Measurements from ENCODE around the gene ABCC12. TPM values are rescaled to one million over a fixed set of nuclear protein-coding genes. Genes with fewer than 3 reads are reported as not detected.

Gene ABCC12
- total and polyA plus RNA-seq, 4 donors, result 0.11 to 0.40 (median 0.30) TPM

DNA sequence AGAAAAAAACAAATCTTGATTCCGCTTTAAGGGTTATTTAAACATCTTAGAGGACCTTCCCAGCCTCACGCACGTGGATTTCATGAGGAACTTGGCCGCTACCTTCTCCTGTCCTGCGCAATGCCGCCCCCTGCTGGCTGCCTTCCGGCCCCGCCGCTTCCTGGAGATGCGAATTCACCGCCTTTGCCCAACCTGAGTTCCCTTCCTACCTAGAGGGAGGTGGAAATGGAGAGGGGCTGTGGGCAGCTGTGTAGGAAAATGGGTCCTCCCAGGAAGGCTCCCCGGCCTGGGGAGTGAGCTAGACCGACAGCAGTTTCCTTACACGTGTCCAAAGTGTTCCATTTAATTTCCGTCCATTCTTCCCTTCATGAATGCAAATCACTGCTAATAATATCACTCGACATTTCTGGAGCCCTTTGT lies 1.0 kb upstream of the ABCC12 start:
- H3K27ac ChIP-seq (ENCODE audit: low read depth, low read length), result no peak overlapping the region
- H3K36me3 ChIP-seq (ENCODE audit: control insufficient read depth, insufficient read depth, low read length), result no peaks in the 10 kb centered on the region
- H3K4me3 ChIP-seq (ENCODE audit: low read depth, low read length), result no peak overlapping the region
- peak in 5 of 6 donors; percentile 58 to 95 (median 77) for DNase-seq (ENCODE audit: low read depth in 4 of 6, low spot score in 6 of 6)
- H3K27me3 ChIP-seq (ENCODE audit: control insufficient read depth, insufficient read depth, low read length), result peaks cover 3% of the 10 kb centered on the region
- 7% methylated on average over 9 of the region's 16 CpGs for WGBS (ENCODE audit: insufficient coverage)
- no peaks in the 10 kb centered on the region for H3K9me3 ChIP-seq (ENCODE audit: control insufficient read depth, insufficient read depth, low read length)
- H3K4me1 ChIP-seq (ENCODE audit: control insufficient read depth, insufficient read depth, low read length), result peaks cover 12% of the 10 kb centered on the region

DNA sequence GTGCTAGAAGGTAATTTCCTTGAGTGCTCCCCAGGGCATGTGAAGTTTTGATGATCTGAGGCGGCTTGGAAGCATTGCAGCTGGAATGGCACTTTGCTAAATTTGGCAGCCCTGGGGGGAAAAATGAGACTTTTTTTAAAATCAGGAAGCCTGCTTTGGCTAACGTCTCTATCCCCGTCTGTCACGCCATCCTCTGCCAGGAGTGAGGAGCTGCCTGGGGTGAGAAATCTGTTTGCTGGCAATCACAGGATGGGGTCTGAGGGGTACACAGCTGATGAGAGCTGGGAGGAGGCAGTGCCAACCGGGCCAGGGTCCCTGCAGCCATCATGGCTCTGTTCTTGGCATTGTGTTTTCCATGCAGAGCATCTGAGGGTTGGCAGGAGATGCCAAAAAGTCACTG lies 2.0 kb downstream of the ABCC12 start:
- DNase-seq (ENCODE audit: low read depth in 4 of 6, low spot score in 6 of 6), result peak in 2 of 6 donors; percentile 81 to 95
- peaks cover under 1% of the 10 kb centered on the region for H3K9me3 ChIP-seq (ENCODE audit: control insufficient read depth, insufficient read depth, low read length)
- H3K36me3 ChIP-seq (ENCODE audit: control insufficient read depth, insufficient read depth, low read length), result no peaks in the 10 kb centered on the region
- H3K27ac ChIP-seq (ENCODE audit: low read depth, low read length), result no peak overlapping the region
- H3K4me3 ChIP-seq (ENCODE audit: low read depth, low read length), result no peak overlapping the region
- peaks cover 12% of the 10 kb centered on the region for H3K4me1 ChIP-seq (ENCODE audit: control insufficient read depth, insufficient read depth, low read length)
- WGBS (ENCODE audit: insufficient coverage), result 48% methylated on average over 5 of the region's 5 CpGs
- peaks cover 3% of the 10 kb centered on the region for H3K27me3 ChIP-seq (ENCODE audit: control insufficient read depth, insufficient read depth, low read length)

DNA sequence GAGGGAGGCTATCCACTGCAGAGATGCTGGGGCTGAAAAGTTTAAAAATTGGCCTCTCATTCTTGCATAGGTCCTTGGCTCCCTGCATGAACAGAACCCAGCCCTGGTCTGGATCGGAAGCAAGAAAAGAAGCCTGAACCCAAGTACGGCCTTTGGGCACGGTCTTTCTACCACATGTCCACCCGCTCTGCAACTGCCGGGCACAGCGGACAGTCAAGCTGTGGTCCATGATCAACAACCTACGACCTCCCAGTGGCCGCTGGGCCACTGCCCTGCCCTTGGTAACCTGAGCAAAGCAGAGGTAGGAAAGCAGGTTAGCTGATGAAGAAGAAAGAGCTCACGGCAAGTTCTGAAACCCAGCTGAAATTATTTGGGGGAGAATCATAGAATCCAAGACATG lies 3.6 kb downstream of the ABCC12 start:
- Histone ChIP-seq H3K27me3 (ENCODE audit: control insufficient read depth, insufficient read depth, low read length) (peaks cover 2% of the 10 kb centered on the region), H3K9me3 (ENCODE audit: control insufficient read depth, insufficient read depth, low read length) (peaks cover 1% of the 10 kb centered on the region), H3K36me3 (ENCODE audit: control insufficient read depth, insufficient read depth, low read length) (no peaks in the 10 kb centered on the region), H3K4me3 (ENCODE audit: low read depth, low read length) (no peak overlapping the region), H3K27ac (ENCODE audit: low read depth, low read length) (no peak overlapping the region), H3K4me1 (ENCODE audit: control insufficient read depth, insufficient read depth, low read length) (peaks cover 12% of the 10 kb centered on the region)
- DNase-seq (ENCODE audit: low read depth in 4 of 6, low spot score in 6 of 6), result no peak
- WGBS (ENCODE audit: insufficient coverage), result 97% methylated on average over 9 of the region's 9 CpGs

DNA sequence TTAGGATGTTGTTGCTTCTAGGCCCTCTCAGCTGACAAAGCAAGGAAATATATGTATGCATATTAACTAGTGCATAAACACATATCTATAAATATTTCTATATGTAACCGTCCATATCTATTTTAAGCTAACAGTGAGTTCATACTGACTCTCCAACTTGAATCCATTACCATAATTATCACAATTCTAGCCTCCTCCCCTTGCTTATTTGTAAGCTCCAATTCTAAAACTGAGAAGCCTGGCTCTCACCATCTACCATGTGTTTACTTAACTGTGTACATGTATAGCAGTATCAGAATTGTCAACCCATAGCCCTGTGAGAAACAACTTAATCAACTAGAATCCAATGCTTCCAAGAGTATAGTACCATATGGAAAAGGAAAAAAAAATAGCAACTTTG lies 5.1 kb downstream of the ABCC12 start:
- no peak overlapping the region for H3K4me3 ChIP-seq (ENCODE audit: low read depth, low read length)
- peaks cover under 1% of the 10 kb centered on the region for H3K4me1 ChIP-seq (ENCODE audit: control insufficient read depth, insufficient read depth, low read length)
- peak in 1 of 6 donors; percentile 66 for DNase-seq (ENCODE audit: low read depth in 4 of 6, low spot score in 6 of 6)
- H3K27me3 ChIP-seq (ENCODE audit: control insufficient read depth, insufficient read depth, low read length), result no peaks in the 10 kb centered on the region
- H3K9me3 ChIP-seq (ENCODE audit: control insufficient read depth, insufficient read depth, low read length), result peaks cover 1% of the 10 kb centered on the region
- H3K36me3 ChIP-seq (ENCODE audit: control insufficient read depth, insufficient read depth, low read length), result no peaks in the 10 kb centered on the region
- no peak overlapping the region for H3K27ac ChIP-seq (ENCODE audit: low read depth, low read length)
- no CpG with 5 or more reads among the region's 1 CpG for WGBS (ENCODE audit: insufficient coverage)

DNA sequence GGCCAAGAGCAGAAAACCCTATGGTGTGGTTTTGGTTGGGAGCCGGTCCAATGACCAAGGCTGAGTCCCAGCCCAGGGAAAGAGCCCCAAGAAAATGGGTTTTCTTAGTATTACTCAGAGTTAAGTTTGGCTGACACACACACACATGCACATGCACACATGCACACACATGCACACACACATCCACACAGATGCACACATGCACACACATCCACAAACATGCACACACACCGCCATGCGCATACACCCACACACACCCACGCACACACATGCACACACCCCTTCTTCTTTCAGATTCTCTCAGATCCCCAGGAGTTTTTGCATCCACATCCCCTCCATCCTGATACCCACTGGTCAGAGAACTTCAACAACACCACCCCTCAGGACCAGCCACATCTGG lies 9.1 kb downstream of the ABCC12 start:
- H3K27ac ChIP-seq (ENCODE audit: low read depth, low read length), result no peak overlapping the region
- 95% methylated on average over 3 of the region's 4 CpGs for WGBS (ENCODE audit: insufficient coverage)
- H3K4me1 ChIP-seq (ENCODE audit: control insufficient read depth, insufficient read depth, low read length), result no peaks in the 10 kb centered on the region
- H3K9me3 ChIP-seq (ENCODE audit: control insufficient read depth, insufficient read depth, low read length), result peaks cover 1% of the 10 kb centered on the region
- no peaks in the 10 kb centered on the region for H3K36me3 ChIP-seq (ENCODE audit: control insufficient read depth, insufficient read depth, low read length)
- H3K4me3 ChIP-seq (ENCODE audit: low read depth, low read length), result no peak overlapping the region
- H3K27me3 ChIP-seq (ENCODE audit: control insufficient read depth, insufficient read depth, low read length), result no peaks in the 10 kb centered on the region
- no peak for DNase-seq (ENCODE audit: low read depth in 4 of 6, low spot score in 6 of 6)

DNA sequence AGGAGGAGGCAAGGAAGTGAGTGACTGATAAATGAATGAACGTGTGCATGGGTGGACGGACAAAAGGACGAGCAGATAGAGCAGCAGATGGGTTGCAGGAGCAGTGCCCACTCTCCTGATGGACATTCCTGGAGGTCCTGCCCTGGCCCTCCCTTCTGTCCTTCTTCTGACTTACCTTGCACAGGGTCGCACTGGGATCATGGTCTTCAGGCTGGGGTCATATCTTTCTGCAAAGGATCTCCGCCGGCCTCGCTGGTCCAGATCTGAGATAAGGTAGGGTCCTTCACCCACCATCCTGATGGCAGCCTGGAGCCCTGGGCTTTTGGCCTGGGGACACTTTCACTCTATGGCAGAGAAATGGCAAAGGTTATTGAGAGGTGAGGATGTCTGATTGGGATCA lies 9.7 kb downstream of the ABCC12 start:
- 95% methylated on average over 7 of the region's 7 CpGs for WGBS (ENCODE audit: insufficient coverage)
- H3K27ac ChIP-seq (ENCODE audit: low read depth, low read length), result no peak overlapping the region
- H3K27me3 ChIP-seq (ENCODE audit: control insufficient read depth, insufficient read depth, low read length), result no peaks in the 10 kb centered on the region
- peaks cover 1% of the 10 kb centered on the region for H3K9me3 ChIP-seq (ENCODE audit: control insufficient read depth, insufficient read depth, low read length)
- H3K36me3 ChIP-seq (ENCODE audit: control insufficient read depth, insufficient read depth, low read length), result no peaks in the 10 kb centered on the region
- no peak overlapping the region for H3K4me3 ChIP-seq (ENCODE audit: low read depth, low read length)
- no peak for DNase-seq (ENCODE audit: low read depth in 4 of 6, low spot score in 6 of 6)
- H3K4me1 ChIP-seq (ENCODE audit: control insufficient read depth, insufficient read depth, low read length), result no peaks in the 10 kb centered on the region

DNA sequence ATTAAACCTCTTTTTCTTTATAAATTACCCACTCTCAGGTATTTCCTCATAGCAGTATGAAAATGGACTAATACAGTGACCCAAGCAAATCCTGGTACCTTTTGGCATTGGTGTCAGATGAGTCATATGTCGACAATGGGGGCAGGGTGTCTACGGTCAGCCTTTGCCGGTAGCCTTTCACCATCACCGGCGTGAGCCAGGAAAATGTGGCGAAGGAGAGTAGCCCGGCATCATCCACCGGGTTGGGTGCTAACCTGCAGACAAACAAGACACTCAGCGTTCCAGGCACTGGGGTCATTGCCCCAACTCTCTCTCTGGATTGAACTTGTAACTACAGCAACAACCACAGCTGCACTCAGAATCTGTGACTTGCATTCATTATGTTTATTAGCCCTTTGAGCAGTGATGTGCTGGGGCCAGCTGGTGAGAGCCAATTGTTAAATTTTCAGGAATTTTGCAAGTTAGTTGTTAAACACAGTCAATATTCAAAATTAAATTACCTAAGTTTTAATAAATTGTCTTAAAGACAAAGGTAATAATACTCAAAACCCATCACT lies 11.9 kb downstream of the ABCC12 start:
- Histone ChIP-seq H3K36me3 (ENCODE audit: control insufficient read depth, insufficient read depth, low read length) (no peaks in the 10 kb centered on the region), H3K4me3 (ENCODE audit: low read depth, low read length) (no peak overlapping the region), H3K27me3 (ENCODE audit: control insufficient read depth, insufficient read depth, low read length) (no peaks in the 10 kb centered on the region), H3K4me1 (ENCODE audit: control insufficient read depth, insufficient read depth, low read length) (peaks cover 4% of the 10 kb centered on the region), H3K9me3 (ENCODE audit: control insufficient read depth, insufficient read depth, low read length) (peaks cover 1% of the 10 kb centered on the region), H3K27ac (ENCODE audit: low read depth, low read length) (no peak overlapping the region)
- WGBS (ENCODE audit: insufficient coverage), result 45% methylated on average over 9 of the region's 9 CpGs
- DNase-seq (ENCODE audit: low read depth in 4 of 6, low spot score in 6 of 6), result no peak

DNA sequence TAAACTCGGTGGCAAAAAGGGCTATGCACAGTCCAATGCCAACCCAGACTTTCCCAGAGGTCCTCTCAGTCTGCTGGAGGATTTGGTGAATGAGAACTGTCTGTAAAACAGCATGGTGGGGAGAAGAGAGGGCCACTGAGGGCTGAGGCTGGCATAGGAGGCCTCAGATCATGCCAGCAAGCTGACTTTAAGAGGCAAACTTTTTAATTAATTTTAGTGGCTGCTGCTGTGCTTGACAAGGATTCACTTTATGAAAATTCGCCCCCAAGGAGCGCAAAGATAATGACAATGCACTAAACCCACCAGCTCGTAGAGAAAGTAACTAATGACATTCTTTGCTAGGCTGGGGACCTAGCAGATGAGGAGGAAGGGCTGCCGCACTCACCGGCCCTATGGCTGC lies 15.0 kb downstream of the ABCC12 start:
- H3K4me3 ChIP-seq (ENCODE audit: low read depth, low read length), result no peak overlapping the region
- peak in 2 of 6 donors; percentile 48 to 92 for DNase-seq (ENCODE audit: low read depth in 4 of 6, low spot score in 6 of 6)
- H3K9me3 ChIP-seq (ENCODE audit: control insufficient read depth, insufficient read depth, low read length), result no peaks in the 10 kb centered on the region
- 84% methylated on average over 4 of the region's 6 CpGs for WGBS (ENCODE audit: insufficient coverage)
- H3K27ac ChIP-seq (ENCODE audit: low read depth, low read length), result no peak overlapping the region
- H3K27me3 ChIP-seq (ENCODE audit: control insufficient read depth, insufficient read depth, low read length), result no peaks in the 10 kb centered on the region
- peaks cover 4% of the 10 kb centered on the region for H3K4me1 ChIP-seq (ENCODE audit: control insufficient read depth, insufficient read depth, low read length)
- no peaks in the 10 kb centered on the region for H3K36me3 ChIP-seq (ENCODE audit: control insufficient read depth, insufficient read depth, low read length)

DNA sequence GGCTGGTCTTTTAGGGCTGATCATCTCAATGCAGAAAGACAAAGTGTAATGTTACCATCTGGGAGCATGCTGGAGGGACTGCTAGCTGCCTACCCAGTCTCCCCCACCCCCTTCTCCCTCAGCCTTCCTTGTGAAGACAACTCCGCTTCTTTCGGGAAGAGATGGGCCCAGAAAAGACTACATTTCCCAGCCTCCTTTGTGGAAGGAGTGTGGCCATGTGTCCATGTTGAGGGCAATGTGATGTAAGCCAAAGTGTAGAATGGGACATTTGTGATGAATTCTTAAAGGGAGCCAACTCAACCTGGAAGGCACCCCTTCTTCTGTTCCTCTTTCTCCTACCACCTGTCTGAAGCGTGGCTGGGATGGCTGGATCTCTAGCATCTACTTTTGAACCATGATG lies 16.3 kb downstream of the ABCC12 start:
- no peak overlapping the region for H3K27ac ChIP-seq (ENCODE audit: low read depth, low read length)
- H3K36me3 ChIP-seq (ENCODE audit: control insufficient read depth, insufficient read depth, low read length), result no peaks in the 10 kb centered on the region
- DNase-seq (ENCODE audit: low read depth in 4 of 6, low spot score in 6 of 6), result no peak
- no peak overlapping the region for H3K4me3 ChIP-seq (ENCODE audit: low read depth, low read length)
- WGBS (ENCODE audit: insufficient coverage), result no CpG with 5 or more reads among the region's 3 CpGs
- H3K27me3 ChIP-seq (ENCODE audit: control insufficient read depth, insufficient read depth, low read length), result no peaks in the 10 kb centered on the region
- no peaks in the 10 kb centered on the region for H3K9me3 ChIP-seq (ENCODE audit: control insufficient read depth, insufficient read depth, low read length)
- H3K4me1 ChIP-seq (ENCODE audit: control insufficient read depth, insufficient read depth, low read length), result peaks cover 4% of the 10 kb centered on the region

DNA sequence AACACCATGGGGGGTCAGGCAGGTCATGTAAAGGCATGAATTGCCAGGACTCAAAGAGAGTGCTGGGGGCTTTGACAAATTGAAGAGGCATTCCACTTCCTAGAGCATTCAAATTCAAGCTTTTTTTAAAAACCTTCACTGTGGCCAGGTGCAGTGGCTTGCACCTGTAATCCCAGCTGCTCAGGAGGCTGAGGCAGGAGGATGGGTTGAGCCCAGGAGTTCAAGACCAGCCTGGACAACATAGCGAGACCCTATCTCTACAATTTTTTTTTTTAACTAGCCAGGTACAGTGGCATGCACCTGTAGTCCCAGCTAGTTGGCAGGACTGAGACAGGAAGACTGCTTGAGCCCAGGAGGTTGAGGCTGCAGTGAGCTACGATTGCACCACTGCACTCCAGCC lies 17.2 kb downstream of the ABCC12 start:
- H3K4me1 ChIP-seq (ENCODE audit: control insufficient read depth, insufficient read depth, low read length), result peaks cover 4% of the 10 kb centered on the region
- no peaks in the 10 kb centered on the region for H3K27me3 ChIP-seq (ENCODE audit: control insufficient read depth, insufficient read depth, low read length)
- WGBS (ENCODE audit: insufficient coverage), result no CpG with 5 or more reads among the region's 2 CpGs
- DNase-seq (ENCODE audit: low read depth in 4 of 6, low spot score in 6 of 6), result no peak
- H3K4me3 ChIP-seq (ENCODE audit: low read depth, low read length), result no peak overlapping the region
- no peaks in the 10 kb centered on the region for H3K9me3 ChIP-seq (ENCODE audit: control insufficient read depth, insufficient read depth, low read length)
- H3K27ac ChIP-seq (ENCODE audit: low read depth, low read length), result no peak overlapping the region
- H3K36me3 ChIP-seq (ENCODE audit: control insufficient read depth, insufficient read depth, low read length), result no peaks in the 10 kb centered on the region

Data from spinal cord (tissue), 10 donors.